Measurements from ENCODE around the gene MYH15.

DNA sequence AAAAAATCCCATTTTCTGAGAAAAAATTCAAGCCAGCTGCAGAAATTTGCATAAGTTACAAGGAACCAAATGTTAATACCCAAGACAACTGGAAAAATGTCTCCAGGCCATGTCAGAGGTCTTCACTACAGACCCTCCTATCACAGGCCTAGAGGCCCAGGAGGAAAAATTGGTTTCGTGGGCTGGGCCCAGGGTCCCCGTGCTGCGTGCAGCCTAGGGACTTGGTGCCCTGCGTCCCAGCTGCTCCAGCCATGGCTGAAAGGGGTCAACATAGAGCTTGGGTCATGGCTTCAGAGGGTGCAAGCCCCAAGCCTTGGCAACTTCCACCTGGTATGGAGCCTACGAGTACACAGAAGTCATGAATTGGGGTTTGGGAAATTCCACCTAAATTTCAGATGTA is 78.0 kb downstream of the MYH15 start:
- TF ChIP-seq POLR2AphosphoS5 (IDR thresholded peaks at IDR 0.05; ENCODE audit: borderline replicate concordance, low read depth, low read length) (no peak), FOXP2 (optimal IDR thresholded peaks at IDR 0.05; ENCODE audit: control extremely low read depth, extremely low read length, insufficient read depth) (no peak), EZH2 (IDR thresholded peaks at IDR 0.05) (no peak)

Data from SK-N-MC (cell line).